H9 (cell line): ENCODE results near the gene TAGLN2. TPM values are rescaled to one million over a fixed set of nuclear protein-coding genes. Genes with fewer than 3 reads are reported as not detected.

ENCODE experiments used
- DNase-seq: peaks from one replicate; pipeline ENCODE4 v3.0.0-alpha.2; 2017
- H2AFZ ChIP-seq: one replicate; pipeline ENCODE4 v1.6.1; 2013; ENCODE audit warnings: mild to moderate bottlenecking, low read length, control low read depth, moderate library complexity
- H2AK5ac ChIP-seq: 2 replicates; pipeline ENCODE4 v1.6.1; 2013; ENCODE audit warnings: low read length, control low read depth, mixed read lengths; ENCODE audit not compliant: insufficient read length
- H2BK120ac ChIP-seq: one replicate; pipeline ENCODE4 v1.6.1; 2013; ENCODE audit warnings: low read depth, mild to moderate bottlenecking, low read length, control low read depth, inconsistent platforms; ENCODE audit not compliant: poor library complexity, severe bottlenecking
- H2BK12ac ChIP-seq: 2 replicates; pipeline ENCODE4 v1.6.1; 2013; ENCODE audit warnings: low read length, control low read depth, mixed read lengths, low read depth; ENCODE audit not compliant: insufficient read length
- H2BK15ac ChIP-seq: 2 replicates; pipeline ENCODE4 v1.6.1; 2013; ENCODE audit warnings: low read depth, low read length, control low read depth
- H2BK20ac ChIP-seq: one replicate; pipeline ENCODE4 v1.6.1; 2013; ENCODE audit warnings: low read depth, mild to moderate bottlenecking, low read length, control low read depth, inconsistent platforms; ENCODE audit not compliant: poor library complexity, severe bottlenecking
- H2BK5ac ChIP-seq: 2 replicates; pipeline ENCODE4 v1.6.1; 2013; ENCODE audit warnings: low read length, control low read depth, mixed read lengths; ENCODE audit not compliant: insufficient read length
- H3K14ac ChIP-seq: 2 replicates; pipeline ENCODE4 v1.6.1; 2013; ENCODE audit warnings: low read length, control low read depth; ENCODE audit not compliant: insufficient read depth
- H3K18ac ChIP-seq: 2 replicates; pipeline ENCODE4 v1.6.1; 2013; ENCODE audit warnings: low read depth, mild to moderate bottlenecking, mixed read lengths, low read length, control low read depth; ENCODE audit not compliant: insufficient read length
- H3K23ac ChIP-seq: 2 replicates; pipeline ENCODE4 v1.6.1; 2013; ENCODE audit warnings: low read length, control low read depth, mixed read lengths, low read depth; ENCODE audit not compliant: insufficient read length
- H3K23me2 ChIP-seq: 2 replicates; pipeline ENCODE4 v1.6.1; 2013; ENCODE audit warnings: low read depth, mild to moderate bottlenecking, mixed read lengths, low read length, control low read depth; ENCODE audit not compliant: insufficient read length, poor library complexity, severe bottlenecking
- H3K27ac ChIP-seq: 2 replicates; pipeline ENCODE4 v1.5.1; 2013; ENCODE audit warnings: low read length, control low read depth, mixed read lengths, low read depth; ENCODE audit not compliant: insufficient read length
- H3K27me3 ChIP-seq: 2 replicates; pipeline ENCODE4 v1.6.1; 2013; ENCODE audit warnings: low read length, control low read depth, inconsistent platforms; ENCODE audit not compliant: insufficient read depth
- H3K4ac ChIP-seq: 2 replicates; pipeline ENCODE4 v1.6.1; 2013; ENCODE audit warnings: low read depth, mild to moderate bottlenecking, control low read depth, inconsistent platforms, low read length, moderate library complexity
- H3K4me1 ChIP-seq: 2 replicates; pipeline ENCODE4 v1.6.1; 2013; ENCODE audit warnings: low read length, control low read depth, inconsistent platforms; ENCODE audit not compliant: insufficient read depth
- H3K4me2 ChIP-seq: 2 replicates; pipeline ENCODE4 v1.6.1; 2013; ENCODE audit warnings: low read length, control low read depth, mixed read lengths; ENCODE audit not compliant: insufficient read length, insufficient read depth
- H3K56ac ChIP-seq: 2 replicates; pipeline ENCODE4 v1.6.1; 2013; ENCODE audit warnings: low read depth, mild to moderate bottlenecking, mixed read lengths, low read length, control low read depth; ENCODE audit not compliant: insufficient read length
- H3K79me1 ChIP-seq: 2 replicates; pipeline ENCODE4 v1.6.1; 2013; ENCODE audit warnings: low read depth, mild to moderate bottlenecking, moderate library complexity, low read length, control low read depth, inconsistent platforms; ENCODE audit not compliant: insufficient read depth, poor library complexity, severe bottlenecking
- H3K79me2 ChIP-seq: 2 replicates; pipeline ENCODE4 v1.6.1; 2013; ENCODE audit warnings: low read length, control low read depth, inconsistent platforms; ENCODE audit not compliant: insufficient read depth
- H3K9ac ChIP-seq: 2 replicates; pipeline ENCODE4 v1.6.1; 2013; ENCODE audit warnings: low read length, control low read depth, mixed read lengths; ENCODE audit not compliant: insufficient read length; ENCODE audit errors: extremely low read depth
- H3K9me3 ChIP-seq: one replicate; pipeline ENCODE4 v1.6.1; 2013; ENCODE audit warnings: low read depth, low read length, inconsistent platforms; ENCODE audit not compliant: control insufficient read depth
- H3T11ph ChIP-seq: one replicate; pipeline ENCODE4 v1.6.1; 2013; ENCODE audit warnings: mild to moderate bottlenecking, low read length, control low read depth, inconsistent platforms
- H4K20me1 ChIP-seq: one replicate; pipeline ENCODE4 v1.6.1; 2013; ENCODE audit not compliant: control insufficient read depth, insufficient read length, insufficient read depth
- H4K5ac ChIP-seq: 2 replicates; pipeline ENCODE4 v1.6.1; 2013; ENCODE audit warnings: low read depth, mild to moderate bottlenecking, mixed read lengths, low read length, control low read depth; ENCODE audit not compliant: insufficient read length
- H4K8ac ChIP-seq: replicated peaks from 2 replicates; pipeline ENCODE4 v1.6.1; 2013; ENCODE audit warnings: low read length, control low read depth, mixed read lengths, low read depth; ENCODE audit not compliant: insufficient read length
- H4K91ac ChIP-seq: 2 replicates; pipeline ENCODE4 v1.6.1; 2013; ENCODE audit warnings: low read depth, mild to moderate bottlenecking, moderate library complexity, mixed read lengths, low read length, control low read depth; ENCODE audit not compliant: insufficient read length
- H3K27ac Mint-ChIP-seq, 3 experiments: 2 replicates in 2 of 3; 3 replicates in 1 of 3; pipeline ENCODE4 v1.8.0; 2020 to 2021; ENCODE audit warnings: mixed read lengths in 3 of 3, mild to moderate bottlenecking in 1 of 3, moderate library complexity in 1 of 3
- H3K27me3 Mint-ChIP-seq: 2 replicates; pipeline ENCODE4 v1.8.0; 2021; ENCODE audit warnings: low read depth, mild to moderate bottlenecking, moderate library complexity, mixed read lengths
- H3K36me3 Mint-ChIP-seq, 3 experiments: 2 replicates in 2 of 3; 3 replicates in 1 of 3; pipeline ENCODE4 v1.8.0; 2020 to 2021; ENCODE audit warnings: low read depth in 3 of 3, mixed read lengths in 3 of 3; ENCODE audit not compliant: insufficient read depth in 1 of 3
- H3K4me1 Mint-ChIP-seq, 2 experiments: 2 replicates each; pipeline ENCODE4 v1.8.0; 2020; ENCODE audit warnings: mixed read lengths in 2 of 2
- H3K4me3 Mint-ChIP-seq, 2 experiments: 2 replicates in 1 of 2; 3 replicates in 1 of 2; pipeline ENCODE4 v1.8.0; 2020 to 2021; ENCODE audit warnings: mild to moderate bottlenecking in 2 of 2, mixed read lengths in 2 of 2, moderate library complexity in 1 of 2
- H3K9me3 Mint-ChIP-seq, 2 experiments: 2 replicates in 1 of 2; 3 replicates in 1 of 2; pipeline ENCODE4 v1.8.0; 2020; ENCODE audit warnings: mild to moderate bottlenecking in 2 of 2, mixed read lengths in 2 of 2, moderate library complexity in 1 of 2
- CTCF ChIP-seq: fragments of 200-600 bp; sonication (generic); conservative IDR thresholded peaks from 3 replicates; pipeline ENCODE4 v1.8.0; 2021; ENCODE audit warnings: antibody characterized with exemption, mild to moderate bottlenecking
- WGBS: extraction: QIAGEN DNeasy Blood & Tissue Kit; methylation state at CpG from one replicate; pipeline ENCODE4 v1.1.7; 2013; ENCODE audit warnings: missing lambda C conversion rate, low lambda C conversion rate, mixed read lengths; ENCODE audit not compliant: insufficient read length; ENCODE audit errors: extremely low coverage; 5-methylcytosine and 5-hydroxymethylcytosine counted together
- total RNA-seq: library from RNA; stranded (reverse); gene quantifications from 2 replicates; pipeline ENCODE4 v1.2.1, GENCODE V29; 2021

The TAGLN2 gene
- total RNA-seq, 1 experiment from 2014 or later: 76.7 TPM

GRCh38 chr1:159911326-159912070 is 13.8 kb downstream of the TAGLN2 start:
- DNase-seq: no peak
- Histone ChIP-seq H2BK12ac (peak overlapping the region; percentile 82), H3K79me1 (no peaks in the 10 kb centered on the region), H2BK15ac (no peak overlapping the region), H3T11ph (no peak overlapping the region), H4K20me1 (no peaks in the 10 kb centered on the region), H4K8ac (no peak overlapping the region), H3K4ac (no peak overlapping the region), H2BK5ac (no peak overlapping the region), H3K79me2 (no peaks in the 10 kb centered on the region), H3K56ac (no peak overlapping the region), H4K91ac (peak overlapping the region; percentile 57), H3K18ac (peak overlapping the region; percentile 55), H2AK5ac (no peak overlapping the region), H3K9ac (no peak overlapping the region), H4K5ac (no peak overlapping the region), H2BK120ac (peak overlapping the region; percentile 65), H3K23me2 (no peaks in the 10 kb centered on the region), H3K14ac (peak overlapping the region; percentile 51), H3K27ac (peak overlapping the region; percentile 22), H3K4me1 (peaks cover 32% of the 10 kb centered on the region; the same call in 1 of the 2 replicates), H2AFZ (no peak overlapping the region), H3K9me3 (no peaks in the 10 kb centered on the region), H3K23ac (no peak overlapping the region), H3K27me3 (no peaks in the 10 kb centered on the region), H2BK20ac (no peak overlapping the region), H3K4me2 (no peak overlapping the region)
- no peak for TF ChIP-seq CTCF
- H3K27me3 Mint-ChIP-seq: no peaks in the 10 kb centered on the region; the same call in 1 of the 2 replicates
- no CpG with 5 or more reads among the region's 6 CpGs for WGBS
- no peaks in the 10 kb centered on the region for H3K9me3 Mint-ChIP-seq
- H3K4me1 Mint-ChIP-seq: peaks cover 63% of the 10 kb centered on the region in 2 experiments
- H3K36me3 Mint-ChIP-seq: no peaks in the 10 kb centered on the region
- no peak overlapping the region for H3K4me3 Mint-ChIP-seq
- H3K27ac Mint-ChIP-seq: no peak overlapping the region; a peak in 2 of 7 replicates
